Activated effector memory CD4-positive, alpha-beta T cell treated with Interleukin-2 at 50 U/mL for 16 hours (primary cell): ENCODE data around the gene CORO2B.
"Not testable (repeated sequence)": the region's sequence is repeated elsewhere in the genome, so short reads cannot be mapped to it uniquely, and the experiment has no call there.

Source experiments
- DNase-seq: peaks from one replicate; pipeline ENCODE4 v3.0.0-alpha.2; 2020

Gene CORO2B

GRCh38 chr15:68593341-68593740, 14.5 kb downstream of the CORO2B start:
- DNase-seq = no peak

GRCh38 chr15:68593828-68594532, 15.2 kb downstream of the CORO2B start:
- no peak for DNase-seq

- DNase-seq = no peak
Measured at GRCh38 chr15:68594533-68595259, 15.9 kb downstream of the CORO2B start.

GRCh38 chr15:68595260-68595564, 16.4 kb downstream of the CORO2B start:
- DNase-seq = no peak

GRCh38 chr15:68595761-68596160, 17.0 kb downstream of the CORO2B start:
- no peak for DNase-seq

- no peak for DNase-seq
Measured at GRCh38 chr15:68596691-68597090, 17.9 kb downstream of the CORO2B start.

GRCh38 chr15:68597581-68597980, 18.8 kb downstream of the CORO2B start:
- DNase-seq = no peak

GRCh38 chr15:68598171-68599152, 19.7 kb downstream of the CORO2B start:
- no peak for DNase-seq

GRCh38 chr15:68599153-68599545, 20.4 kb downstream of the CORO2B start:
- DNase-seq = no peak

GRCh38 chr15:68599560-68600071, 20.8 kb downstream of the CORO2B start:
- DNase-seq = no peak

- no peak for DNase-seq
Measured at GRCh38 chr15:68601206-68602197, 22.7 kb downstream of the CORO2B start.

- no peak for DNase-seq
Measured at GRCh38 chr15:68602459-68603215, 23.8 kb downstream of the CORO2B start.

- no peak for DNase-seq
Measured at GRCh38 chr15:68603216-68603595, 24.4 kb downstream of the CORO2B start.

GRCh38 chr15:68603951-68604350, 25.2 kb downstream of the CORO2B start:
- no peak for DNase-seq

- DNase-seq = not testable (repeated sequence)
Measured at GRCh38 chr15:68604840-68605478, 26.2 kb downstream of the CORO2B start.

- no peak for DNase-seq
Measured at GRCh38 chr15:68606375-68606774, 27.6 kb downstream of the CORO2B start.

GRCh38 chr15:68608206-68608843, 29.5 kb downstream of the CORO2B start:
- no peak for DNase-seq

- DNase-seq = no peak
Measured at GRCh38 chr15:68608844-68609232, 30.0 kb downstream of the CORO2B start.

GRCh38 chr15:68609629-68610028, 30.8 kb downstream of the CORO2B start:
- no peak for DNase-seq

GRCh38 chr15:68610825-68611224, 32.0 kb downstream of the CORO2B start:
- DNase-seq = no peak
